A172 (cell line): Measurements from ENCODE around the gene TRAPPC14. TPM values are rescaled to one million over a fixed set of nuclear protein-coding genes. Genes with fewer than 3 reads are reported as not detected.

Experiments used
- DNase-seq: peaks from one replicate; pipeline ENCODE4 v3.0.0-alpha.2; 2015; ENCODE audit warnings: low spot score
- total RNA-seq: library from RNA; depleted of rRNA; stranded (reverse); fragments of >200 nt; shearing (Covaris generic); gene quantifications from 2 replicates; pipeline ENCODE4 v1.2.3, GENCODE V29; 2014

Gene TRAPPC14
- total RNA-seq, 1 experiment from 2014 or later, result 9.0 TPM

DNA sequence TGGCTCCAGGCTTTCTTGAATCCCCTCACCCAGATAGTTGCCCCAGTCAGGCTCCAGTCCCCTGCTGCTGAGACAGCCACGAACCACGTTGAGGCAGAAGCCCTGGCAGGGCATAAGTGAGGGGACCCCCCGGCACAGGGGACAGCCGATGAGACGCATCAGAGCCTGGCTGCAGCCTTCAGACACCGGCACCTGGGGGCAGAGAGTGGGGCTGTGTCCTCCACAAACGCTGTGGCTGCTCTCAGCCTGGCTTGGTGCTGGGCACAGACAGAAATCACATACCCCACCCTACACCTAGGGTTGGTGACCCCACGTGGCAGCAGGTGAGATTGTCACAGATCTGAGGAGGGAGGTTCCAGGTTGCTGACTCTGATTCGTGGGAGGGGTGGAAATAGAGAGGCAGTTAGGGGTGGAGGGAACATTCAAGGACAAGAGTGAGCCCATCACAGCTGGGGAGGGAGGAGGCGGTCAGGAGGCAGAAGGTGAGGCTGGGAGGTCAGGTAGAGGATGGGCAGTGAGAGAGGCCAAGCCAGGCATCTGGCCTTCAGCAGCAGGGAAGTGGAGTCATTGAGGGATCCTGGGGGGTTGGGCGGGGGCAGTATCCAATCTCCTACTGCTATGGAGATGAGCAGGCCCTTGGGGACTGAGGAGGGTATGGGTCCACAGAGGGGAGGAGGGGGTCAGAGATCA lies 15.4 kb upstream of the TRAPPC14 start:
- no peak for DNase-seq

DNA sequence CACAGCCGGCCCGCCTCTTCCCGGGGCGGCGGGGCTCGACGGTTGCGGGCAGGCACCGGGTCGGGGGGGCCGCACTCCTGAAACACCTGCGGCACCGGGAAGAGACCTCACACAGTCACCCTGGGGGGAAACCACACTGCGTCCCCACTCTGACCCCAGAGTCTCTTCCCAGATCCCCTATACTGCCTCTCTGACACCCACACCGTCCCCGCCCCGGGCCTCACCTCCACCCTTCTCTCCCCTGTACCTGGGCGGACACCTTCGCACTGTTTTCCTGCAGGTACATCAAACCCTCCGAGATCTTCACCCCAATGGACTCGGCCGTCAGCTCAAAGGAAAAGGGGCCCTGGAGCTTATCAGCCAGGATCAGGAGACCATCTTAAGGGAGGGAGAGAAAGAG lies 13.3 kb upstream of the TRAPPC14 start:
- no peak for DNase-seq

DNA sequence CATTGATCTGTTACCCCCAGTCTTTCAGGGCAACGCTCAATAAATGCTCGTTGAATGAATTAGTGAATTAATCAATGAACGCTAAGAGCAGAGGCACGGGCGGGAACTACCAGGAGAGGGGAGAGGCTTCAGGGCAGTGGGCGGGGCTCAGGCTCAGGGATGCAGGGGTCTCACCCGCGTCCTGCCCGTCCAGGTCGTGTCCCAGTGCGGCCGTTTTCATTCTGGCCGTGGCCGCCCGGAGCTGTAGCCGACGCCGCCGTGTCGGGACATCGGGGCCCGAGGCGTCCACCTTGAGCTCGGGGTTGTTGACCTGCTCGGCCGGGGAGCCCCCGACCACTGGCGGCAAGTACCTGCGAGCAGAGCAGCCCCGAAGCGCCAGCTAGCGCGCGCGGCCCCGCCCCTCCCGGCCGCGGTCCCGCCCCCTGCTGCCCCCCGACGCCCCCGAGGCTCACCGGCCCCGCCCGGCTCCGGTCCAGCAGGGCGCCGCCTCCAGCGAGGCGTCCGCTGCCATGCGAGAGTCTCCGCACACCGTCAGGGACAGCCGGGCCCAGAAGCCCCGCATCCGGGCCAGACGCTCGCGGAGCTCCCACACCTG lies 12.7 kb upstream of the TRAPPC14 start:
- DNase-seq, result no peak

DNA sequence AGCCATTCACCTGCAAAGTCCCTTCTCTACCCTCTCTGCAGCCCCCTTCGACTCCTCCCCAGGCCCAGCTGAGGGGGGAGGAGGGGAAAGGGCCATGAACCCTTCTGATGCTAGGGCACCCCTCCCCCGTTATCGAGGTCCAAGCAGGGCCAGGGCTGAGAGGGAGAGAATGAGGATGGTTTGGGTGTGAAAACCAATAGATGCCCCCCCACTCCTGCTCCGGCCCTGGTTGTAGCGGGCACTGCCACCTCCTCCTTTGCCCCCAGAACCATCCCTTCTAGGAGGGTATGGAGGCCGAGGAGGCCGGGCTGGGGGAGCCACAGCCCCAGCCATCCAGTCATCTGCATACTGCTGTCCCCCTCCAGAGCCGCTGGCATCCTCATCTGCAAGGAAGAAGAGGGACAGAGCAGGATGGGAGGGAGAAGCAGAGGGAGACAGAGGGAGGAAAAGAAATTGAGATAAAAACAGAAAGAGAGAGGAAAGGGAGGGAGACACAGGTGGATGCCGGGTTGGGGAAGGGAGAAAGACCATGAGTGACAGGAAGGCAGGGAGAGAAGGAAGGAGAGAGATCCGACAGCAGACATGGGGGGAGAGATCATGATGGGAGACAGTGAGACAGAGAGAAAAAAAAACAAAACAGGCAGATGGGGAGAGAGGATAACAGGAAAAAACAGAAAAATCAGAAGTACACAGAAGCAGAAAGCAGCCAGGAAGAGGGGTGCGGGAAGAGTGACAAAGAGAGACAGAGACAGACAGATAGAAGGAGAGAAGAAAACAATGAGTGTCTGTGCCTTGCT lies 11.8 kb upstream of the TRAPPC14 start:
- no peak for DNase-seq

DNA sequence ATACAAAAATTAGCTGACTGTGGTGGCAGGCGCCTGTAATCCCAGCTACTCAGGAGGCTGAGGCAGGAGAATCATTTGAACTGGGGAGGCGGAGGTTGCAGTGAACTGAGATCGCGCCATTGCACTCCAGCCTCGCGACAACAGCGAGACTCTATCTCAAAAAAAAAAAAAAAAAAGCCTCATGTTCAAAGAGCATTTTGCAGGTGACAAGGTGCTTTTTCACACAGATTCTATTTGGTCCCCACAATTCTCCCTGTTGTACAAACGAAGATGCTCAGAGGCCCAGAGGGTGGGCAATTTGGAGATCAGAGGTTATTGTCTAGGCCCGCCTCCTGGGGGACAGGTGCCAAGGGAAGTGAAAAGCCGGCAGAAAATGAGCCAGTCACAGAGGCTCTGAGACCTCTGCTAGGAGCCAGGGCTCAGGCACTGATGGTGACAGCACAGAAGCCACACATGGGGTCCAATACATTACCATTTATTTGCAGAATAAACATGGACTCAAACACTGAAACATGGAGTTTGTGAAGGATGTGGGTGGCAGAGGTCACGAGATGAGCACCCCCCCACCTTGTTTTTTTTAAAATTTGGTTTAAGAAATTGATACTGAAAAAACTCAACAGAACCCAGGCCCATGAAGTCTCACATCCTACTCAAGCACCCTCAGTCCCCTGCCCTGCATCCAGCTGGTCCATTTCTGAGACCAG lies 10.8 kb upstream of the TRAPPC14 start:
- DNase-seq, result no peak

DNA sequence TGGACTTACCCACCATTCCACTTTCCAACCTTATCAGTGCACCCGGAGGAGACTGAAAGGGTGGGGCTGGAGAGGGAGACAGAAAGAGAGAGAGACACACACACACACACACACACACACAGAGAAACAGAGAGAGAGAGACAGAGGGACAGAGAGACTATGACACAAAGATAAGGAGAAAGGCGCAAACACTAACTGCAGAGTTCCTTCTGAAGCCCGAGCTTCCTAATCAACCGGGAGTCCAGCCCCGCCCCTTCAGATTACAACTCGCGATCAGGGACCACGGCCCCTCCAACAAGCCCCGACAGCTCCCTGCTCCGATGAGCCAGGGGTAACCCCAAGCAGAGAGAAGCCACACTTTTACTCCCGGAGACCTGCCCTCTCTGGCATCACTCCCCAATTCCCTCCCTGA lies 9.4 kb upstream of the TRAPPC14 start:
- no peak for DNase-seq

DNA sequence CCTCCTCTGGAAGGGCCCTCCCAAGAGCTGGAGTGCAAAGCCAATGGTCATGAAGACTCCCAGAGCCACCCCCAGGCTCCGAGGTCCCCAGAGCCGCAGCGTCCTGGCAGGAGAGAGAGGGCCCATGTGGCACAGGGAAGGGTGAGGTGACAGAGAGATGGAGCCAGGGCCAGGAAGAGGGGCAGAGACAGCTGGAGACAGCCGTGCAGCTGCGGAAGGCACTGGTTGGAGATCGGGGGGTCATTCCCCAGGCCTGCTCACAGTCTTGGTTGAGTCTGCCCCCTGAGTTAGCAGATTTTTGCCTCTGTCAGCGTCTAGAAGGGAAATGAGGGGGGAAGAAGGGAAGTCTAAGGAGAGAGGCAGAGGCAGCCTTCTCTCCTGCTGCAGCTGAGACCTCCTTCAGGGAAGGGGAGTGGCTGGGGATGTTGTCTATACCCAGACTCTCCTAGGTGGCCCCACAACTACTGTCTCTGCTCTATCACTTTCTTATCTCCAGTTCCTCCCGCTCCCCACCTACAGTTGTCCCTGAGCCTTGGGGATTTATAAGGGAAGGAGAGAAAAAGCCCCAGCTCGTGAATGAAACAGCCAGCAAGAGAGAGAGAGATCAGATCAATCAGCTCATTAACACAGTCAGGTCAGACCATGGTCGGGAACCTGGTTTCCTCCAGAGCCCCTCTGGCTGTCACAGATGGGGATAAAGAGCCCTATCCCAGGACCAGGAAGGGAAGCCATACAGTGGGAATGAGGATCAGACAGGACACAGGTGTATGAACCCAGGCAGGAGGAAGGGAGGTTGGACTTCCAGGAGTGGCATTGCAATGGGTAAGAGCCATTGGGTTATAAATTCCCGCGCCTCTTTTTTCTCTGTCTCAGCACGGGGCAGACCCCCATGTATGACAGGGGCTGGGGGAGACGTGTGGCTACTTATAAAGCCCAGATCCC lies 8.7 kb upstream of the TRAPPC14 start:
- no peak for DNase-seq

DNA sequence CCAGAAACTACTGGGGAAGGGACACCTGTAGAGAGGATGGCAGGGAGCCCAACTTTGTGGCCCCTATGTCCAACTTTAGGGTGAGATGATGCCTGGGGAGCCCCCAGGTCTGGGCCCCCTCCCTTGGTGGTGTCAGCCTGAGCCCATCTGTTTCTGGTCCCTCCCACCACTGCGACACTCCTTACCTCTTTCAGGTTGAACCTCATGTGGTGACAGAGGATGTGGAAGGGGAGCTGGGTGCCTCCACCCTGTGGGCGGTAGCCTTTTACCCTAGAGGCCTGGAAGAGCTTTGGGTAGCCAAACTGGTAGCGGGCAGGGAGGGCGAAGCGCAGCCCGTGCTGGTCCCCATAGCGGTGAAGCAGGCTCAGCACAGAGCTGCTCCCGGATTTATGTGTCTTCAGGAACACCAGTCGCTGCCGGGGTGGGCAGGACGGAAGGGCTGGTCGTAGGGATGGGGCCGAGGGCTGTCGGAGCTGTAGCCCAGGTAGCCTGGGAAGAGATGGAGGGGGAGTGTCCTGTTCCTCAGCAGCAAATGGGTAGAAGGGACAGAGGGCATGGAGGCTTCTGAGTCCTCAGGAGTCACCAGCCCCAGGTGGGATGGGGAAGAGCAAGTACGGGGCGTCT lies 7.9 kb upstream of the TRAPPC14 start:
- no peak for DNase-seq

DNA sequence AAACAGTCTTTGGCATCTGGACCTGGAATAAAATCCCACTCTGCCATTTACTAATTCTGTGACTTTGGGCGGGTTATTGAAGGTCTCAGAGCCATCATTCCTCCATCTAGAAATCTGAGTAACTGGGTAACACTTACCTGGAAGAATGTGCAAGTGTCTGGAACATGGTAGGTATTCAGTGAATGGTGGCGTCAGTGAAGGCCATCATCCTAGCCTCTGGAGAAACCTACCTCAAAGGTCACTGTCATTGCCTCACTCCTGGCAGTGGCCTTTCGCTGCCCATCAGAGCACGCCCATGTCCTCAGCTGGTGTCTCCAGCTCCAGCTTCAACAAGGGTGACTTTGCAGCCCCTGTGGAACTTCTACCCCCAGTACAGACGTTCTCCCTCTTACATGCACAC lies 5.3 kb upstream of the TRAPPC14 start:
- no peak for DNase-seq

DNA sequence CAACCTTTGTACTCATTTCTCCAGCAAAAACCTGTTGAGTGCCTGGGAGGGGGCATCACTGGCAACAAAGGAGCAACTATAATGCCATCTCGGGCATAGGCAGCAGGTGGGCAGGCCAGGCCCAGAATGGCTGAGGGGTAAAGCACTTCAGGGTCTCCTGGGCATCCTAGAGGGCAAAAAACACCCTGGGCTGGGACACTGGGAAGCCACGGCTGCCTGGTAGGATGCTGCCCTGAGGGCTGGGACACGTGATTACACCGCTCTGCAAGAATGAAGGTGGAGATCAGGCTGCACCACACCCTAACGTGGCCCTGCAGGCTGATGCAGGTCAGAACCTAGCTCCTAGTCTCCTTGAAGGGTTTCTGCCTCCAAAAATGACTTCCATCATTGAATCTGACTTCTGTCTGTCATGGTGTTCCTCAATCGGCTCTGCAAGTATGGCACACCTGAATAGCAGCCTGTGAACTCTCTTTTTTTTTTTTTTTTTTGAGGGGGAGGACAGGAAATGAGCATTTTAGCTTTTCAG lies 4.5 kb upstream of the TRAPPC14 start:
- peak; percentile 40 for DNase-seq

DNA sequence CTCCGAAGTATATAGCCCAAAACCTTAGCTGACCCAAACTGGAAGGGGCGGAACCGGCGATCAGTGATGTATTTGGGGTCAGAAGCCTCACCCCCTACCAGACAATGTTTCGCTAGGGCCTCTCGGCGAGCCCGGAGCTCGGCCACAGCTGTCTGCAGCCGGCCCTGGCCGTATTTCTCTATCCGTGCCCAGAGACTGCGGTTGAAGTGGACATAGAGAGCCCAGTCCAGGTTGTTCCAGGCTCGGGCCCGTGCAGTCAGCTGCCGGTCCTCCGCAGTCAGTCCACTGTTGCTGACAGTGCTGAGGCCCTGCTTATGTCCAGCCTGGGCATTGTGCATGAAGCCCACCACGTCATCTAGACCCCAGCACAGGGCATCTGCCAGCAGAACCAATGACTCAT lies 1.5 kb upstream of the TRAPPC14 start:
- DNase-seq, result no peak

DNA sequence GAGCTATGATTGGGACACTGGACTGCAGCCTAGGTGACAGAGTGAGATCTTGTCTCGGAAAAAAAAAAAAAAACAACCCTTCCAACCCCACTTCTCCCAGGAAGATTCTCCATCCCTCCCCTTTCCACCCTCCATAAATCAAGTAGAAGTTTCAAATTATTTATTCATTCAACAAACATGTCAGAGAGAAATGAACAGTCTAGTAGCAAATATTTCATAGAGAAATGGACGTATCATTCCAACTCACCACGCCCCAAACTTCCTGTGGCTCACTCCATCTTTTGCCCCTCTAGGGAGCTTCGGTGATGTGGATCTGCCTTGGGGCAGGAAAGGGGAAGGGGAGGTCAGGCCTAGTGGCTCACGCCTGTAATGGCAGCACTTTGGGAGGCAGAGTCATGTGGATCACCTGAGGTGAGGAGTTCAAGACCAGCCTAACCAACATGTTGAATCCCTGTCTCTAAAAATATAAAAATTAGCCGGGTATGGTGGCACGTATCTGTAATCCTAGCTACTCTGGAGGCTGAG lies 638 bp upstream of the TRAPPC14 start:
- no peak for DNase-seq

DNA sequence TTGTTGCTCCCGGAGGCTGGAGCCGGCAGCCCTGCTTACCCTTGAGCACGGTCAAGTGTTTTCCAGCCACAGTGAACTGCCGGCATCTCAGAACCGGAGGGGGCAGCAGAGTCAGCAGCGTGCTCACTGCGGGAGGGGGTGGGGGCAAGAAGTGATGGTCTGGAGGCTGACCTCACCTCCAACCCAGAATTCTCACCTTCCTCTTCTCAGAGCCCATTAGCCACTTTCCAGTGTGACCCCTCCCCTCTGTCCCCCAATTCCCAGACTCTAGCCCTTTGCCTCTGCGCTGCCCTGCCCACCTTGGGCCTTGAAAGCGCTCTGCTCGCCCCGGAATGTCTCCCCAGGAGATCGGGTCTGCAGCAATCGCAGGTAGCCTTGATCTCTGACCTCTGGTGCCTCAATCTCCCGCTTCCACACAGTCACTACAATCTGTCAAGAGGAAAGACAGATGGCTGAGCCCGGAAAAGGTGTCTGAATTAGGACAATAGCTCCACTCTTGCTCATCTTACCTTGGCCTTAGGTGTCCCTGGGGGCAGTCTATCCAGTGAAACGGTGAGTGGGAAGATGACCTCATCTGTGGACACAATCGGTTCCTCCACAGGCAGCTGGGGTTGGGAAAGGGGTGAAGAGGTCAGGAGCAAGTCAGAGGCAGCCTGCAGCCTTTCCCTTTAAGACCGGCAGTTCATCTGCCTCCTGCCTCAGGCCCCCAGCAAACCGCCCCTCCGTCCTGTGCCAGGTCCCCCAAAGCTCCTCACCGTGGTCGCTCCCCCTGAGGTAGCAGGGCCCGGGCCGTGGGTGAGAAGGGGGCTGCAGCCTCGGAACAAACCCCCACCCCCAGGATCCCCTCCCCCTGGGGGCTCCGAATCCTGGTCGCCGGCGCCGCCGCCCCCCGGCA lies 942 bp downstream of the TRAPPC14 start:
- DNase-seq, result peak; percentile 50

DNA sequence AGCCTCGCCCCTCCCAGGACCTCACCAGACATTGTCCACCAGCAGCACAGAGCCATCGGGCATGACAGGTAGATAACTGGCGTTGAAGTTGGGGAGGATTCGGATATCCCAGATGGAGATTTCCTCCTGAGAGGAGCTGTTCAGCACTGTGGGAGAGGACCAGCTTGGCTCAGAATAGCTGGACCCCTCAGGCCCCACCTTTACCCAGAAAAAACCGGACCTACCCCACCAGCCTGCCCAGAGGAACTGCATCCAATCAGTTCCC lies 1.5 kb downstream of the TRAPPC14 start:
- DNase-seq, result no peak

DNA sequence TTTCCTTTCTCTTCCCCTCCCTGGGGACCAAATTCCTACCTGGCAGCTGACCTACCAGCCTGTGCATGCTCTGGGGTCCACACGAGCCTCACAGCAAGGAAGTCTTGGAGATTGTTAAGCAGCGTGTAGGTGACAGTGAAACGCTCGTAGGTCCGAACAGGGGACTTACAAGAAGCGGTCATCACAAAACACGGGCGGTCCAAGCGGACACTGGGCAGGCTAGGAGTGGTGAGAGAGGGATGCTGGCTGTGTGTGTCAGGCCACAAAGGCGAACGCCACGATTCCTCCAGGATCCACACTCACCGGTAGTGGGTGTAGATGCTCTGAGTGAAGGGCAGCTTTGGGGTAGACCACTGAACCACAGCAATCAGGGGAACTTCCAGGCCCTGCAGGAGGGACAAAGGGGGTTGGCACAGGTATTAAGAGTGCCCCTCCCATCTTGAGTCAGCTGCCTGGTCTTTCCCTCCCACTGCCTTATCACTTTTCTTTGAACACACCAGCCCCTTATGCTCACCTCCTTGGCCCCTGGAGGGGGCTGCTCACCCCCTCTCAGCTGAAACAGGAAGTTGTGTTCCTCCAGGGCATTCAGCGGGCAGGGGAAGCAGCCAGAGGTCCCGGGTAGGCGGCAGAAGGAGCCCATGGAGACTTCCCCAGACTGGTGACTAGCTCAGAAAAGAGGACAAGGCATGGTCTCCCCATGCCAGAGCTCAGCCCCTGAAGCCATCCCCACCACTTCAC lies 2.0 kb downstream of the TRAPPC14 start:
- no peak for DNase-seq

DNA sequence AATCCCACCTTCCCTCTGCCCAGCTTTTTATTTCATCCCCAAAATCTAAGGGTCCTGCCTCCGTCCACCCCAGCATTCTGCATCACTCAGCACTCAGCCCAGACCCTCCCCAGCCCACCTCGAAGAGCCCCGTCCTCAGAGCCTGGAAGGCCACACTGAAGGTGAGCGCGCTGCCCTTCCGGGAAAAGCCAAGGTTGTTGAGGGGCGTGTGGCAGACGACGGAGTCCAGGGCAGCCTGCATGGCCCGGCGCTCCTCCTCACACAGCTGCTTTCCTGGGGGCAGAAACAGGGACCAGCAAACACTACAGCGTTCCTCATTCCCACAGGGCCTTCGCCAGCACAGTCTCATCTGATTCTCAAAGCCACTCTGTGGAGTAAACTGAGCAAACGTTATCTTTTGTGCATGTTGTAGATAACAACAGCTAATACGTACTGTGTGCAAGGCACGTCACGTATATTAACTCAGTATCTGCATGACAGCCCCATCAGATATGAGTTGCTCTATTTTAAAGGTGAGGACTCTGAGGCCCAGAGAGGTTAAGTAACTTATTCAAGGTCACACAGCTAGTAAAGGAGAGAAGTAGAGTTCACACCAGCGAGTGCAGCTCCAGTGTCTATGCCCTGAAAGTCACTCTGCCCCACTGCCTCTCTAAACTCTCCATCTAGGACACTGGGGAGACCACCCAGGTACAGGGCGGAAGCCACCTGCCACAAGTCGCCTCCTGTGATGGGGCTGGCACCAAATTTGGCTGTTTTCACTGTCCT lies 2.8 kb downstream of the TRAPPC14 start:
- no peak for DNase-seq

DNA sequence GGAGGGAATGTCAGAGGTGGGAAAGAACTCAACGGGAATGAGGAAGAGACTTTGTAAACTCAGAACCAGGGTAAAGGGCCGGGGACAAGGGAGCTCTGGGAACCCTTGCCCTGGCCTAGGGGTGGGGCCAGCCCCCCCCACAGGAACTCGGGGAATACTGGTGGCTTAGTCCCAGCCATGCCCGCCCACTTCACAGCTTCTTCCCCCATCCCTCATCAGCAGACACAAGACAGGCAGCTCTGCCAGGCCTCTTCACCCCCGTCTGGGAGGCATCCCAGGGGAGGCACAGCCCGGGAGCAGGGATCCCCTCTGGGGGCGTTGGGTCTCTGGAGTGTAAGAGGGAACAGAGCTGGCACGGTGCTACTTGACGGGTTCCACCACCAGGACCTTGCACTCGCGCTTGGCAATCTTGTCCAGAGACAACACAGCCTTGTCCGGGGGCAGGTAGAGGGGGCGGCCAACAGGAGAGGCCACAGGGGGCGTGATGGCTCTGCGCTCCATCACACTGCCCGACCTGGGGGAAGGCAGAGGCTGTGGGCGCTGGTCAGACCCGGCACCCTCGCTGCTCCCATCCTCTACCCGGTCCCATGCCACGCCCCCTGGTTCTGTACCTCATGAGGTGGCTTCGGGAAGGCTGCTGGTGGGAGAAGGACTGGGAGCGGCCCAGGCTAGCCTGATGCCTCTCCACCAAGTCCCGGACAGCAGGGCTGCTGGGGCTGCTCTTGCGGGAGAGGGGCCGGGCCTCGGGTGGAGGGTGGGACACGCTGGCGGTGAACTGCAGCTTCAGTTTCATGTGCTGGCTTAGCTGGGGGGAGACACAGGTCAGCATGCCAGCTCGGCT lies 3.7 kb downstream of the TRAPPC14 start:
- DNase-seq, result no peak
